GM12892 (cell line): Measurements from ENCODE around the gene DDX17.

Source experiments
- DNase-seq: peaks from one replicate; pipeline ENCODE4 v3.0.0; 2011; ENCODE audit not compliant: insufficient read length
- FAIRE-seq: peaks from 2 replicates; lab custom pipeline; 2011; peaks lifted over from hg19 to GRCh38; lab: Jason Lieb, UNC
- POLR2A ChIP-seq: IDR thresholded peaks from 2 replicates; pipeline ENCODE4 v1.6.1; 2011; ENCODE audit warnings: low read depth, low read length, control low read depth
- POLR2AphosphoS5 ChIP-seq: IDR thresholded peaks from 2 replicates; pipeline ENCODE4 v1.6.1; 2011; ENCODE audit warnings: low read depth, low read length, control low read depth
- TAF1 ChIP-seq: IDR thresholded peaks from 2 replicates; pipeline ENCODE4 v1.6.1; 2011; ENCODE audit warnings: low read depth, mild to moderate bottlenecking, control low read depth, low read length, borderline replicate concordance

Gene DDX17

DNA sequence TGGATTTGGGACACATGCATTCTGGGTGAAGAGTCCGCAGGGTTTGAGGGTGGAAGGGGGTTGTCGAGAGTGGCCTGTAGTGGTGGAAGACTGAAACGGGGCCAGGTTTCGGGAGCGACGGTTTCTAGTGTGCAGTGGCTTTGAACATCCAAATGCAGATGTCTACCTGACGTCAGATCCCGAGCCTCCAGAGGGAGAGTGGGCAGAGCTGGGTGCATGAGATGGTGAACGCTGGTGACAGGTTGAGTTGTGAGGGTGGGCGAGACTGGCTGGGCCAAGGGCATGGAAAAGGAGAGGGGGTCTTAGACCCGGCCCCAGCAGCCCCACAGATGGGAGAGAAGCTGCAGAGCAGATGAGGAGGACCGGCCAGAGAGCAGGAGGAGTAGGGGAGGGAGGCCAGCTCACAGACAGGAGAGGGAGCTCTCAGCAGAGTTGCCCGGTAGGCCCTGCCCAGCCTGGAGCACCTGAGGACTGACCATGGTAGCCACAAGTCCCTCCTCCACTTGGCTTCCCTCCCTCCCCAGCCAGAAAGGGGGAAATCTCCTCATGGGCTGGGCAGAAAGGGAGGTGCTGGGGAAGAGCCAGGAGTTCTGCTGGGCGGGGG, 65.3 kb downstream of the DDX17 start:
- DNase-seq (no peak), FAIRE-seq (no peak)
- no peak for TF ChIP-seq TAF1
- no peak for TF ChIP-seq POLR2AphosphoS5
- no peak for TF ChIP-seq POLR2A

DNA sequence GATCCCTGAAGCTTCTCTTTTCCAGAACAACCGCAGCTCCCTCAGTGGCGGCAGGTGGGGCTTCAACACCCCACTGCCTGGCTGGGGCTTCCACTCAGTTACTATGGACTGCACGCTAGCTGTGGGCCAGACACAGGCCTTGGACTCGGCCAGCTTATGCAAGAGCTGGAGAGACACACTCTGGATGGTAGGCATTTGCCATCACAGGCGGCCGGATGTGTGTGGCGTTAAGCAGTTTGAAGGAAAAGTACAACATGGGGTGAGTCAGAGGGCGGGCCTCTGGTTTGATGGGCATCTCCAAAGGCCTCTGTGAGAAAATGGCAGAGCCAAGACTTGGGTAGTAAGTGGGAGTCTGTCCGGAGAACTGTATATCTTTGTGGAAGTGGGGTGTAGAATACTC, 68.7 kb downstream of the DDX17 start:
- FAIRE-seq = no peak
- DNase-seq = no peak
- TF ChIP-seq POLR2A = no peak

DNA sequence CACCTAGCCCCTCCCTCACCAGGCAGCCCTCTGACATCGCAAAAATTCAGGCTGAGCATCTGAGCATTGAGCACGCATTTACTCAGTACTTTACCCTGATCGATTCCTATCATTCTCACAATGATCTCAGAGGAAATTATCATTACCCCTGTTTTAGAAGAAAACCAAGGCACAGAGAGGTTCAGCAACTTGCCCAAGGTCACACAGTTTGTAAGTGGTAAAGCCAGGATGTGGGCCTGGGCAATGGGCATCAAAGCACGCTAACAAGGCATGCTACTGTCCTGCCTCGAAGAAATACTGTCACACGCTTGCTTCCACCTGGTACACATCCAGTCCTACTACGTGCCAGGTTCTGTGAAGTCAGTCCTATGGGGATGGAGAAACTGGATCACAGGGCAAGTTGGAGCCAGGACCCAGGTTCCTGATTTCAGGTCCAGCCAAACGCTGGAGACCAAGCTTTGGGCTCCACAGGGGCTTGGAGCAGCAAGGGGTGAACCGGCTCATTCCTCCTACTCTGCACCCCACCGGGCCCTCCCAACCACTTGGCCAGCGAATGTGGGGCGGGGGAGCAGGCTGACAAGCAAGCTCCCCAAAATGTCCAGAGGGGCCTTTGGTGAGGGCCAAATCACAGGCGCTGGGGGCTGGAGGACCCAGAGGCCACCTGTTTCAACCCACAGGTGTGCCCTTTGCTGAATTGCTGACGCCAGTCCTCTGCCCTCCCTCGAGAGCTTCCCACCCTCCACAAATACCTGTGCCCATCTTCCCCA, 69.3 kb downstream of the DDX17 start:
- TF ChIP-seq TAF1 (no peak), POLR2AphosphoS5 (no peak), POLR2A (no peak)
- FAIRE-seq = no peak
- DNase-seq = no peak

DNA sequence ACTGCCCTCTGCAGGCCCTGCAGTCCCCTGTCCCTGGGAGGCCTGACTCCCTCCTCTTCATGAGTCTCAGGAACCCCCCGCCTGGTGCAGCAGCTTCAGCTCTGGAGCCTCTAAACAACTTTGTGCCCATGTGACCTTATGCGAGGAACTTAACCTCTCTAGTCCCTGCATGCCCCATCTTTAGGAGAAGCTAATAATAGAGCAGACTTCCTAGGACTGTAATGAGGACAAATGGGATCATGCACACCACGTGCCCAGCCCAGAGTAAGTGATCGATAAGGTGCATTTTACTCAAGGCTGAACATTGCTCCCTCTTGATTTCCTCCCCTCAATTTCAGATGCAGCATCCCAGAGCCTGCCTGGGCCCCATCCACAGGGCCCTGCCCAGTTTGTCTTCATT, 70.1 kb downstream of the DDX17 start:
- no peak for TF ChIP-seq TAF1
- no peak for TF ChIP-seq POLR2A
- no peak for TF ChIP-seq POLR2AphosphoS5
- FAIRE-seq (no peak), DNase-seq (no peak)

DNA sequence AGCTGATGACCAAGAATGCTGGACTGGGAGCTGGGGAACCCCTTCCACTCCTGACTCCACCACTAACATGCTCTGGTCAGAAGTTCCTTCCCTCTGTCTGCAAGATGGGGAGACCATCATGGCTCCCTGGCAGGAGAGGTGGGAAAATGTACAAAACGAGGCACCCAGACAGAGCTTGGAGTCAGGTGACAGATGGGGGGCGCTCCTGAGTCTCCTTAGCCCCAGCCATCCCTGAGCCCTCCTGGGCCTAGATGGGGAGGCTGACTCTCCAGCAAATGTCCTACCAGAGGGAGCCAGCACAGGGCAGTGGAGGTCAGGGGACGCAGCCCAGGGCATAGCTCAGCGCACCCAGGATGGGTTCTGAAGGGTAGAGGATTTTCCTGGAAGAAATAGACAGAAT, 71.1 kb downstream of the DDX17 start:
- FAIRE-seq (no peak), DNase-seq (no peak)
- TF ChIP-seq POLR2AphosphoS5 (no peak), POLR2A (no peak), TAF1 (no peak)

DNA sequence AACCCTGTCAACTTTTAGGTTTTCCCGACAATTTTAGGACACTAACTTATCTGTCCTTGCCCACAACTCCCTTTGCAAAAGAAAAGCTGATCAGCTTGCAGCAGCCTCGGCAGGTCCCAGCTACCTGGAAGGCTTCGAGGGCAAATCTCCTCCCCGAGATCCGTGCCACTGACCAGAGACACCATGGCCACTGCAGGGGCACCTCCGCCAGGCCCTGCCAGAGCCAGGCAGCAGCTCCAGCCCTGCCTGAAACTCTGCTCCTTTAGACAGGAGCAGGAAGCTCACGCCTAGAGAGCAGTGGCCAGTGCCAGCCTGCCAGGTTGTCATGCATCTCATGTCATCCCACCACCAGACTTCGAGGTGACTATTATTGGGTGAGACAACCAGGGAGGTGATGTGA, 72.2 kb downstream of the DDX17 start:
- TF ChIP-seq POLR2A (no peak), TAF1 (no peak), POLR2AphosphoS5 (no peak)
- no peak for DNase-seq
- FAIRE-seq = no peak
